PC-9 (cell line): ENCODE measurements around the gene RIPK4. TPM values are rescaled to one million over a fixed set of nuclear protein-coding genes. Genes with fewer than 3 reads are reported as not detected.

ENCODE experiments used
- BruUV-seq: library from RNA; stranded (reverse); fragments of 400-500 nt; replicated peaks from 2 replicates; lab custom pipeline; 2021; lab: Mats Ljungman, UMichigan
- CTCF ChIA-PET: fragments of 300-600 bp; sonication (Branson Sonifier 250); formaldehyde crosslinking; loops from one replicate; lab custom pipeline; 2022; ENCODE audit warnings: antibody characterized with exemption; lab: Charles Lee
- POLR2A ChIA-PET: fragments of 300-600 bp; sonication (Branson Sonifier 250); formaldehyde crosslinking; loops from one replicate; lab custom pipeline; 2022; ENCODE audit warnings: antibody characterized with exemption; ENCODE audit not compliant: unreplicated experiment; lab: Charles Lee
- DNase-seq, 2 experiments: peaks; one replicate each; pipeline versions ENCODE4 v3.0.0 to v3.0.0-alpha.2; 2015 to 2022; ENCODE audit warnings: mixed read lengths in 1 of 2
- H2AFZ ChIP-seq: fragments of 200-600 bp; sonication (generic); 2 replicates; pipeline ENCODE4 v1.8.1; 2017; ENCODE audit warnings: antibody characterized with exemption
- H3F3A ChIP-seq: fragments of 200-600 bp; sonication (generic); 2 replicates; pipeline ENCODE4 v1.8.1; 2017; ENCODE audit warnings: antibody characterized with exemption, mild to moderate bottlenecking, low read depth; ENCODE audit not compliant: insufficient read depth
- H3K27ac ChIP-seq: fragments of 200-600 bp; sonication (generic); 2 replicates; pipeline ENCODE4 v1.6.1; 2016; ENCODE audit warnings: mixed run types
- H3K27me3 ChIP-seq: fragments of 200-600 bp; sonication (generic); 2 replicates; pipeline ENCODE4 v1.6.1; 2016; ENCODE audit warnings: low read depth, mixed run types; ENCODE audit not compliant: insufficient read depth
- H3K36me3 ChIP-seq: fragments of 200-600 bp; sonication (generic); 2 replicates; pipeline ENCODE4 v1.6.1; 2016; ENCODE audit warnings: low read depth, mixed run types
- H3K4me1 ChIP-seq: fragments of 200-600 bp; sonication (generic); replicated peaks from 2 replicates; pipeline ENCODE4 v1.6.1; 2016; ENCODE audit warnings: mixed run types; ENCODE audit not compliant: insufficient read depth
- H3K4me2 ChIP-seq: fragments of 200-600 bp; sonication (generic); 2 replicates; pipeline ENCODE4 v1.6.1; 2017; ENCODE audit warnings: mixed run types
- H3K4me3 ChIP-seq: fragments of 200-600 bp; sonication (generic); 2 replicates; pipeline ENCODE4 v1.6.1; 2016; ENCODE audit warnings: mixed run types
- H3K79me2 ChIP-seq: fragments of 200-600 bp; sonication (generic); 2 replicates; pipeline ENCODE4 v1.6.1; 2017; ENCODE audit warnings: low read depth, mixed run types
- H3K9me2 ChIP-seq: fragments of 200-600 bp; sonication (generic); 2 replicates; pipeline ENCODE4 v1.8.1; 2017; ENCODE audit warnings: mild to moderate bottlenecking; ENCODE audit not compliant: insufficient read depth
- H3K9me3 ChIP-seq: fragments of 200-600 bp; sonication (generic); 2 replicates; pipeline ENCODE4 v1.8.1; 2016; ENCODE audit warnings: low read depth; ENCODE audit not compliant: insufficient read depth
- H4K20me1 ChIP-seq: fragments of 200-600 bp; sonication (generic); 2 replicates; pipeline ENCODE4 v1.8.1; 2017; ENCODE audit not compliant: insufficient read depth
- EZH2 ChIP-seq: fragments of 200-600 bp; sonication (generic); IDR thresholded peaks from 2 replicates; pipeline ENCODE4 v1.8.0; 2017; ENCODE audit warnings: antibody characterized with exemption, low read depth
- intact Hi-C: fragments of 100-400 bp; cut with micrococcal nuclease; formaldehyde crosslinking; loops from one replicate; pipeline ENCODE4 v1.10.0; 2022; ENCODE audit not compliant: unreplicated experiment
- total RNA-seq: library from RNA; stranded (reverse); gene quantifications from 2 replicates; pipeline ENCODE4 v1.2.3, GENCODE V29; 2021
- TF ChIP-seq, protein P1 (sequence below): fragments of 200-600 bp; sonication (generic); conservative IDR thresholded peaks from 2 replicates; pipeline ENCODE4 v1.6.1; 2017; ENCODE audit warnings: mixed run types, antibody characterized with exemption, mild to moderate bottlenecking, moderate library complexity

The RIPK4 gene
- total RNA-seq, 1 experiment from 2014 or later, result 30.1 TPM

GRCh38 chr21:41713495-41714281 is 53.2 kb downstream of the RIPK4 start:
- CTCF ChIA-PET, result no interaction called here
- no peaks in the 10 kb centered on the region for H3K9me3 ChIP-seq
- no peak overlapping the region for H3K27ac ChIP-seq
- 0 out of 2 replicates have a peak, but pooled peaks cover 3% of the 10 kb centered on the region for H3K79me2 ChIP-seq
- H3K27me3 ChIP-seq, result no peaks in the 10 kb centered on the region
- H3K4me1 ChIP-seq, result peaks cover 54% of the 10 kb centered on the region
- no peak overlapping the region for H3K4me3 ChIP-seq
- H3K9me2 ChIP-seq, result no peaks in the 10 kb centered on the region
- DNase-seq, result no peak
- no peak overlapping the region for H3K4me2 ChIP-seq
- no peaks in the 10 kb centered on the region for H4K20me1 ChIP-seq
- H3F3A ChIP-seq, result peaks cover 28% of the 10 kb centered on the region
- no peaks in the 10 kb centered on the region for H3K36me3 ChIP-seq
- no TSS peak for BruUV-seq
- POLR2A ChIA-PET, result no interaction called here
- TF ChIP-seq EZH2, result no peak
- TF ChIP-seq, protein P1, sequence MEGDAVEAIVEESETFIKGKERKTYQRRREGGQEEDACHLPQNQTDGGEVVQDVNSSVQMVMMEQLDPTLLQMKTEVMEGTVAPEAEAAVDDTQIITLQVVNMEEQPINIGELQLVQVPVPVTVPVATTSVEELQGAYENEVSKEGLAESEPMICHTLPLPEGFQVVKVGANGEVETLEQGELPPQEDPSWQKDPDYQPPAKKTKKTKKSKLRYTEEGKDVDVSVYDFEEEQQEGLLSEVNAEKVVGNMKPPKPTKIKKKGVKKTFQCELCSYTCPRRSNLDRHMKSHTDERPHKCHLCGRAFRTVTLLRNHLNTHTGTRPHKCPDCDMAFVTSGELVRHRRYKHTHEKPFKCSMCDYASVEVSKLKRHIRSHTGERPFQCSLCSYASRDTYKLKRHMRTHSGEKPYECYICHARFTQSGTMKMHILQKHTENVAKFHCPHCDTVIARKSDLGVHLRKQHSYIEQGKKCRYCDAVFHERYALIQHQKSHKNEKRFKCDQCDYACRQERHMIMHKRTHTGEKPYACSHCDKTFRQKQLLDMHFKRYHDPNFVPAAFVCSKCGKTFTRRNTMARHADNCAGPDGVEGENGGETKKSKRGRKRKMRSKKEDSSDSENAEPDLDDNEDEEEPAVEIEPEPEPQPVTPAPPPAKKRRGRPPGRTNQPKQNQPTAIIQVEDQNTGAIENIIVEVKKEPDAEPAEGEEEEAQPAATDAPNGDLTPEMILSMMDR, result no peak
- no peak overlapping the region for H2AFZ ChIP-seq
- intact Hi-C loops, result loop anchor here (2.0 kb wide), 1 partner anchor 47 kb away; no protein-coding TSS in a partner anchor

GRCh38 chr21:41712730-41713129 is 54.1 kb downstream of the RIPK4 start:
- Histone ChIP-seq H4K20me1 (no peaks in the 10 kb centered on the region), H3K36me3 (no peaks in the 10 kb centered on the region), H3K9me3 (no peaks in the 10 kb centered on the region), H3K79me2 (0 out of 2 replicates have a peak, but pooled peaks cover 3% of the 10 kb centered on the region), H3K4me2 (no peak overlapping the region), H3K9me2 (no peaks in the 10 kb centered on the region), H3K27ac (no peak overlapping the region), H3F3A (peaks cover 38% of the 10 kb centered on the region), H2AFZ (no peak overlapping the region), H3K27me3 (no peaks in the 10 kb centered on the region), H3K4me1 (peaks cover 57% of the 10 kb centered on the region), H3K4me3 (no peak overlapping the region)
- CTCF ChIA-PET, result no interaction called here
- TF ChIP-seq EZH2, result no peak
- TF ChIP-seq, protein P1, result no peak
- BruUV-seq, result no TSS peak
- intact Hi-C loops, result no loop called here
- POLR2A ChIA-PET, result no interaction called here
- no peak for DNase-seq

DNA sequence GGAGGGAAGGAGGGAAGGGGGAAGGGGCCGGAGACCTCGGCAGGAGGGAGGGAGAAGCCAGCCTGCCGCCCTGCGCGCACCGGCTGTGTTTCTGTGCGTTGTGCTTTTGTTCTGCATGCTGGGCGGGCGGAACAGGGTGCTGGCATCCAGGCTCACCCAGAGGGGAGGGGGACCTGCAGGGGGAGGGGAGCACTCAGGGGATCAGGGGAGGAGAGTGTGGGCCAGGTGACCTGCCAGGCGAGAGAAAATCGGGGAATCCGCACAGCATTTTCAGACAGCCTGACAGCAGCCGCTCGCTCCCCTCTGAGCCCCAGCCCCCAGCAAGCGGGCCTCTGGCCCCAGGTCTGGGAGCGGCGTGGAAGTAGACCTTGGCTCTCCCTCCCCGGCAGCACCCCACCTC is 54.7 kb downstream of the RIPK4 start:
- Histone ChIP-seq H2AFZ (no peak overlapping the region), H3F3A (peaks cover 41% of the 10 kb centered on the region), H3K36me3 (no peaks in the 10 kb centered on the region), H3K4me2 (no peak overlapping the region), H4K20me1 (no peaks in the 10 kb centered on the region), H3K9me2 (no peaks in the 10 kb centered on the region), H3K27ac (no peak overlapping the region), H3K4me3 (no peak overlapping the region), H3K4me1 (peaks cover 57% of the 10 kb centered on the region), H3K27me3 (no peaks in the 10 kb centered on the region), H3K79me2 (0 out of 2 replicates have a peak, but pooled peaks cover 3% of the 10 kb centered on the region), H3K9me3 (no peaks in the 10 kb centered on the region)
- no peak for DNase-seq
- ChIA-PET CTCF (no interaction called here), POLR2A (no interaction called here)
- intact Hi-C loops, result no loop called here
- TF ChIP-seq, protein P1, result no peak
- TF ChIP-seq EZH2, result no peak
- BruUV-seq, result no TSS peak
